ENCODE measurements around the gene NSD1. TPM values are rescaled to one million over a fixed set of nuclear protein-coding genes. Genes with fewer than 3 reads are reported as not detected.
A peak's percentile ranks its signal among the peaks of the same experiment; 100 is the strongest.

NSD1 gene
- total RNA-seq, 1 donor from 2014 or later = 111 TPM

- DNase-seq (ENCODE audit: low spot score) = no peak
- no peak for TF ChIP-seq CTCF (IDR thresholded peaks at IDR 0.05; ENCODE audit: unreplicated experiment)
- Mint-ChIP-seq H3K27ac (ENCODE audit: unreplicated experiment) (no peak overlapping the region), H3K36me3 (ENCODE audit: low read depth, unreplicated experiment) (peaks cover 21% of the 10 kb centered on the region), H3K4me1 (ENCODE audit: unreplicated experiment) (peaks cover 23% of the 10 kb centered on the region), H3K4me3 (ENCODE audit: unreplicated experiment) (no peak overlapping the region), H3K27me3 (ENCODE audit: unreplicated experiment) (peaks cover 5% of the 10 kb centered on the region), H3K9me3 (ENCODE audit: unreplicated experiment) (no peaks in the 10 kb centered on the region)
Measured at GRCh38 chr5:177346820-177347219, 213.2 kb downstream of the NSD1 start.

DNA sequence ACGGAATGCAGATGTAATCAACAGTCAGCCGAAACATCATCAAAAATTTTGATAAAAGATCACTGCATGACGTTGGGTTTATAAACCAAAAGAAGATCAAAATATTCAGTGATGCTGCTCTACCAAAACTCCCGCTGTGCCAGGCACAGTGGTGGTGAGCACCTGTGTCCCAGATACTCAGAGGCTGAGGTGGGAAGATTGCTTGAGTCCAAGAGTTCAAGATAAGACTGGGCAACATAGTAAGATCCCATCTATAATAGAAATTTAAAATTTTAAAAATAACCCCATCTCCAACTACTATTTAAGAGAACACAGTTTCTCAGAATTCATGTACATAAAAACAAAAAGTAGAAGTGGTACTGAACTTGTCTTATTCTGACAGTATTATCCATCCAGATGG, 214.1 kb downstream of the NSD1 start:
- no peak for DNase-seq (ENCODE audit: low spot score)
- Mint-ChIP-seq H3K27ac (ENCODE audit: unreplicated experiment) (no peak overlapping the region), H3K27me3 (ENCODE audit: unreplicated experiment) (peaks cover 8% of the 10 kb centered on the region), H3K36me3 (ENCODE audit: low read depth, unreplicated experiment) (peaks cover 21% of the 10 kb centered on the region), H3K4me3 (ENCODE audit: unreplicated experiment) (no peak overlapping the region), H3K4me1 (ENCODE audit: unreplicated experiment) (peaks cover 23% of the 10 kb centered on the region), H3K9me3 (ENCODE audit: unreplicated experiment) (no peaks in the 10 kb centered on the region)
- TF ChIP-seq CTCF (IDR thresholded peaks at IDR 0.05; ENCODE audit: unreplicated experiment) = no peak

DNA sequence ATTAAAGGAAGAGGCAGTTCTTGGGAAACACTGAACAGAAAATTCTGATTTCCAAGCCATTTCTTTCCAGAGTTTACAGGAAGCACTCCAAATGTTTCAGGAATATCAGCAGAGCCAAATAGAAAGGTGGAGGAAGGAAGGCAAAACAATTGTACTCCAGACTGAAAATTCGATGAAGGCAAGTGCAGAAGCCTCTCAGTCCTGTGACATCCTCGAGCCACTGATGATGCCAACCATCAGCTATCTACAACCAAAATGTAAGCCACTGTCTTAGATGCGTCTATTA, 215.7 kb downstream of the NSD1 start:
- Mint-ChIP-seq H3K9me3 (ENCODE audit: unreplicated experiment) (no peaks in the 10 kb centered on the region), H3K36me3 (ENCODE audit: low read depth, unreplicated experiment) (peaks cover 15% of the 10 kb centered on the region), H3K27me3 (ENCODE audit: unreplicated experiment) (peaks cover 8% of the 10 kb centered on the region), H3K4me1 (ENCODE audit: unreplicated experiment) (peaks cover 28% of the 10 kb centered on the region), H3K27ac (ENCODE audit: unreplicated experiment) (no peak overlapping the region), H3K4me3 (ENCODE audit: unreplicated experiment) (peak overlapping the region; percentile 58)
- DNase-seq (ENCODE audit: low spot score) = no peak
- TF ChIP-seq CTCF (IDR thresholded peaks at IDR 0.05; ENCODE audit: unreplicated experiment) = no peak

DNA sequence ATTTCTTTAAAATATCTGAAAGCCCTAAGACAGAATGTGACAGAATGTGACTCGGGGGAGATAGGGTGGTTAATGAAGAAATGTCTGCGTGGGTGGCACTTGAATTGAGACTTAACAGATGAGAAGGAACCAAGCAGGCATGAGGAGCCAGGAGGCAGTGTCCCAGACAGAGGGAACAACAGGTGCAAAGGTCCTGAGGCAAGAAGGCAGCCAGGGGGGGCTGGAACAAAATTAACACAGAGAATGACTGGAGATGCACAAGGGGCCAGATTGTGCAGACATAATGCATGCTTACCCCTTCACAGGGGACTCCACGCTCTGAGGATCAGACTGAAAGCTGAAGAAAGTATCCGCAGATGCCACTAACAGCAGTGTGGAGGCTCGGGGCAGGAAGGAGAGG, 216.2 kb downstream of the NSD1 start:
- TF ChIP-seq CTCF (IDR thresholded peaks at IDR 0.05; ENCODE audit: unreplicated experiment) = no peak
- H3K4me3 Mint-ChIP-seq (ENCODE audit: unreplicated experiment) = peak overlapping the region; percentile 99
- peaks cover 8% of the 10 kb centered on the region for H3K27me3 Mint-ChIP-seq (ENCODE audit: unreplicated experiment)
- H3K4me1 Mint-ChIP-seq (ENCODE audit: unreplicated experiment) = peaks cover 28% of the 10 kb centered on the region
- no peak for DNase-seq (ENCODE audit: low spot score)
- no peaks in the 10 kb centered on the region for H3K9me3 Mint-ChIP-seq (ENCODE audit: unreplicated experiment)
- H3K36me3 Mint-ChIP-seq (ENCODE audit: low read depth, unreplicated experiment) = peaks cover 15% of the 10 kb centered on the region
- H3K27ac Mint-ChIP-seq (ENCODE audit: unreplicated experiment) = no peak overlapping the region

Other genes starting within 250 kb of the NSD1 start
- gene HK3, start 234.4 kb upstream of the NSD1 start, total RNA-seq (ENCODE audit: unreplicated experiment) = 0.51 TPM
- 40.9 TPM for gene UIMC1, start 127.0 kb upstream of the NSD1 start, total RNA-seq (ENCODE audit: unreplicated experiment)
- 26.3 TPM for gene ZNF346, start 111.1 kb upstream of the NSD1 start, total RNA-seq (ENCODE audit: unreplicated experiment)
- 11.0 TPM for gene FGFR4, start 46.9 kb upstream of the NSD1 start, total RNA-seq (ENCODE audit: unreplicated experiment)
- gene RAB24, start 169.9 kb downstream of the NSD1 start, total RNA-seq (ENCODE audit: unreplicated experiment) = 15.9 TPM
- 198 TPM for gene PRELID1, start 170.0 kb downstream of the NSD1 start, total RNA-seq (ENCODE audit: unreplicated experiment)
- gene MXD3, start 178.1 kb downstream of the NSD1 start, total RNA-seq (ENCODE audit: unreplicated experiment) = 6.4 TPM
- gene LMAN2, start 217.9 kb downstream of the NSD1 start, total RNA-seq (ENCODE audit: unreplicated experiment) = 137 TPM
- 21.8 TPM for gene RGS14, start 224.2 kb downstream of the NSD1 start, total RNA-seq (ENCODE audit: unreplicated experiment)

All from endothelial cell (in vitro differentiated cells).